GM18951 (cell line): ENCODE results near the gene TGM2.
A peak's percentile ranks its signal among the peaks of the same experiment; 100 is the strongest.
"Not testable (repeated sequence)": the region's sequence is repeated elsewhere in the genome, so short reads cannot be mapped to it uniquely, and the experiment has no call there.

ENCODE experiments used
- POLR2A ChIP-seq: IDR thresholded peaks from 4 replicates; pipeline ENCODE4 v1.6.1; 2011; ENCODE audit warnings: mild to moderate bottlenecking; ENCODE audit not compliant: insufficient read length, insufficient read depth; ENCODE audit errors: extremely low read depth
- in situ Hi-C: fragments of 300-500 bp; cut with MboI; formaldehyde crosslinking; loops from one replicate; pipeline ENCODE4 v1.12.0; 2022; ENCODE audit warnings: low sequenced_read_pairs, mixed read lengths, inconsistent platforms; ENCODE audit not compliant: unreplicated experiment

TGM2 gene

DNA sequence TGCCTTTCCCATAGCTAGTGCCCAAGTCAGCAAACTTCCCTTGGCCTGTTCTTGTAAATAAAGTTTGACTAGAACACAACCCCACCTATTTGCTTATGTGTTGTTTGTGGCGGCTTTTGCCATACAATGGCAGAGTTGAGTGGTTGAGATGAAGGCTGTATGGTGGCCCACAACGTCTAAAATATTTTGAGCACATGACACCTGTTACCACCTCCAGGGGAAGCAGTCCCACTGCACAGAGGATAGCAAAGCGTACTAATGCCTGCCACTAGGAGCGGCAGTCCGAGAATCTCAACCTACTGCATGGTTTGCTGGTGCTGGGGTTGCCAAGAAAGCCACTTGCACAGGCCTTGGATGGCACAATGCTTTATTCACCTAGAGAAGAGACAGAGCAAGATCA lies 58.6 kb downstream of the TGM2 start:
- in situ Hi-C loops = no loop called here
- TF ChIP-seq POLR2A = no peak

DNA sequence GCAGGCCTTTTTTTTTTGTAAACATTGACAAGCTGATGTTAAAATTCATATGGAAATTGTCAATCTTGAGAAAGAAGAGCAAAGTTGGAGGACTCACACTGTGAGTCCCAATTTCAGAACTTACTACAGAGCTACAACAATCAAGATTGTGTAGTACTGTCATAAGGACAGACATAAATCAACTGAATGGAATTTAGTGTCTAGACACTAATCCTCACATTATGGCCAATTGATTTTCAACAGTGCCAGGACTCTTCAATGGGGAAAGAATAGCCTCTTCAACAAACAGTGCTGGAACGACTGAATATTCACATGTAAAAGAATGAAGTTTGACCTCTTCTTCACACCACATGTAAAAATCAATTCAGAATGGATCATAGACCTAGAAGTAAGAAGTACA lies 60.8 kb downstream of the TGM2 start:
- TF ChIP-seq POLR2A = no peak
- in situ Hi-C loops = no loop called here

DNA sequence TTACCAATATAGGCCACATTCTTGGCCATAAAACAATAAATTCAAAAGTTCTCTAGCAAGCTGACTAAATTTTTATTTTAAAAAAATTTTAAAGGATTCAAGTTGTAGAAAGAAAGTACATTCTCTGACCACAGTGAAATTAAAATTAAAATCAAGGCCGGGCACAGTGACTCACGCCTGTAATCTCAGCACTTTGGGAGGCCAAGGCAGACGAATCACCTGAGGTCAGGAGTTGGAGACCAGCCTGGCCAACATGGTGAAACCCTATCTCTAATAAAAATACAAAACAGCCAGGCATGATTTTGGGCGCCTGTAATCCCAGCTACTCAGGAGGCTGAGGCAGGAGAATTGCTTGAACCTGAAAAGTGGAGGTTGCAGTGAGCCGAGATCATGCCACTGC lies 62.9 kb downstream of the TGM2 start:
- in situ Hi-C loops = not testable (repeated sequence)

DNA sequence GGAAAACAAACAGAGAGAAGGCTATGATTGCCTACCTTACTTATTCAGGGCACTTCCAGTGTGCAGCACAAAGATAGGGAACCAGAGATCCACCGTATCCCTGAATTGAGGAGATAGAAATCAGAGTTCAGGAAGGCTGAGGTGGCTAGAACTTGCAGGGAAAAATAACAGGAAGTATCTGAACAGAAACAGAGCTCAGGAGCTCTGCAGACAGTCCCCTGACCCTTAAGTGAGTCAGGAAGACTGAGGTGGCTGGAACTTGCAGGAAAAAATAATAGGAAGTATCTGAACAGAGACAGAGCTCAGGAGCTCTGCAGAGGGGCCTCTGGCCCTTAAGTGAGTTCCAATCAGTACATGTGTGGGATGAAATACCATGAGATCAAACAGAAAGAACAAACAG lies 66.1 kb downstream of the TGM2 start:
- in situ Hi-C loops = no loop called here
- TF ChIP-seq POLR2A = no peak

DNA sequence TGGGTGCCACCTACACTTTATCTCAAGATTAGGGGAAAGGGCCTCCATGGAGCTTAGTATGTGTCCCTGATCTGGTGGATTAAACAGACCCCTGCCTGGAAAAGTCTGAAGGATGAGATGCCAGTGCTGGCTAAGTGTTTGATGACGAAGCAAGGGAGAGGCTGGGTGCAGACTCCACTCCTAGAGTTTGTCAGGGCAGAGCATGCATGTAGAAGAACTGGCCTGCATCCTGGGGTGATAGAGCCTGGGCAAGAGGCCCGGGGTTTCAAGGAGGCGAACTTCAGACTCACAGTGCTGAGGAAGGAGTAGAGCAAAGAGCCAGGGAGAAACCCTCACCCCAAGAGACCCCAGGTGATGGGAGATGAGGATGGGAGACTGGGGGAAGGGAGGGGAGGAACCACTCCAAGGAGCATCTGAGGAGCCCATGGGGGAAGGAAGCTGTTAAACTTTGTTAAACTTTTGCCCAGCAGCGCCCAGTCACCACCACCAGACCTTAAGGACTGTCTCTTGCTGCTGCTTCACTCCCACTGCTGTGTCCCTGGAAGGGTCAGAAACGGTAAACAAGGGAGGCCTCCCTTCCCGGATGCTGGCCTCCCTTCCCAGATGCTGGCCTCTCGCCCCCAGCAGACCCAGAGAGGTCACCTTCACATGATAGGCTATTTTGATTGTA lies 69.9 kb downstream of the TGM2 start:
- TF ChIP-seq POLR2A = peak; percentile 10
- in situ Hi-C loops = no loop called here

DNA sequence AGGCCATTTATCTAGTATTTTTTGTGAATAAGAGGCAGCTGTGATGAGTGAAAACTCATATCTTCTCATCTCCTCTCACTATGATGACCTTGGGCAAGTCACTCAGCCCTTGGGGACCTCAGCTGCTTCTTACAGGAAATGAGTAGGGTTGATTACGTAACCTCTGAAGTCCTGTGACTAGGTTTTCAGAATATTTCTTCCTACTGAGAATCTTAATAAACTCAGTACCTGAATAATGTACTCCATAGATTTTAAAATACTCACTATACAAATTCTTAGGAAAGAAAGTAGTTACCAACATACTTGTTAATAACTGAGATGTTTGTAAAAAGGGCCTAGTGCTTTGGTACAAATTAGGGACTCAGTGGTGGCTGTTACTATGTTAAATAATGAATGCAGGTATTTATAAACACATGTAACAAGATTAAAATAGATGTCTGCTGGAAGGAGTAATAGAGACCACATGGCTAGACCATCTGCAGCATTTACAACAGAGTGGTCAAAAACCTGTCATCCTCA lies 70.6 kb downstream of the TGM2 start:
- in situ Hi-C loops = no loop called here
- TF ChIP-seq POLR2A = no peak

DNA sequence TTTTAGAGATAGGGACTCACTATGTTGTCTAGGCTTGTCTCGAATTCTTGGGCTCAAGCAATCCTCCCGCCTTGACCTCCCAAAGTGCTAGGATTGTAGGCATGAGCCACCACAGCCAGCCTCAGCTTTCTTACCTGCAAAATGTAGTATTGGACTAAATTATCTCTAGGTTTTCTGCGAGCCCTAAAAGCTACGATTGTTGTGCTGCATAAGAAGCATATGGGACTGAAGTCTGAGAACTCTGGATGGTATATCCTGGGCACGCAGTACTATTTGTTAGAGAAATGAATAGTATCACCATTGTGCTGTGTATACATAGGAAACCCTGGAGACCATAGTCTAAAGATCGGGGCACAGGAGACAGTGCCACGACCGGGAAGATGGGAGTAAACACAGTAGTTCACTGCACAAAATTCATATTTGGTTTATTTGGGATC lies 71.4 kb downstream of the TGM2 start:
- in situ Hi-C loops = no loop called here
- TF ChIP-seq POLR2A = no peak

DNA sequence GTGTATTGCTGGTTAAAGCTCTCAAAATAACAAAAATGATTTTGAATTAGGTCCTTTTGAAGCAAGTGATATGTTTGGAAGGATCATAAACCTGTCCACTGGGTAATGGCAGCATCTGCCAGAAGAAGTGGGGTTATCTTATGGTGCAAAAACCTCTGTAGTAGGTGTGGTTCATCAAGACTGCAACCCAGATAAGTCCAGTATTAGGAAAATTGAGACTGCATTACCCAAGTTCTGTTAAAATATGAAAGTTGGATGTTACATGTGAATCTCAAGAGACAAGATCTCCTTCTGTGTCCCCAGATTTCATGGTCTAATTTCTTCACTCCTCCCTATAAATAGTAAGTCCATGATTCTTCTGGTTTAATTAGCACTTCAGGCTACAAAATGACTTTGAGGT lies 72.2 kb downstream of the TGM2 start:
- TF ChIP-seq POLR2A = no peak
- in situ Hi-C loops = no loop called here

DNA sequence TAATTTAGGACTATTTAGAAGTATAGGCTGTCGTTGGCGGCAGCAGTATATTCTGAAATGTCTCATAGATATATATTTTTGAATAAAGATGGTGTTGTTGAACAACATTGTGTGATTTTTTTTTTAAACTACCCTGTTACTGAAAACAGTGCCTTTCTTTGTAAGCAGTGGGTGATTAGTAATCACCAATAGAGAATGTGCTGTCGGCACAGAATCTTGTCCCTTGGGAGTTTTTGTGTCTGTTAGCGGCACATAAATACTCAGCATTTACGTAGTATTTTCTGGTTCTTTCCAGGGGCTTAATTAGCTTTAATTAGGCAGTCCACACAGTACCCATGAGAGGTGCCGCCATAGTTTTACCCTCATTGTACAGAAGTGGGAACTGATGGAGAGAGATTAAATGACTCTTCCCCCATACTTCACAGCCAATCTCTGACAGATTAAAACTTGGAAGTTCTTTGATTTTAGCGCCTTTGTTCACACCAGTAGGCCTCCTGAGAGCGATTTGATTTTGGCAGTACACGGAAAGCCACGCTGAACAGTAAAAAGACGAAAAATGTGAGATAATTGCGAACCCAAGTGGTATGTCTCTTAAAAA lies 72.7 kb downstream of the TGM2 start:
- in situ Hi-C loops = no loop called here
- TF ChIP-seq POLR2A = no peak

DNA sequence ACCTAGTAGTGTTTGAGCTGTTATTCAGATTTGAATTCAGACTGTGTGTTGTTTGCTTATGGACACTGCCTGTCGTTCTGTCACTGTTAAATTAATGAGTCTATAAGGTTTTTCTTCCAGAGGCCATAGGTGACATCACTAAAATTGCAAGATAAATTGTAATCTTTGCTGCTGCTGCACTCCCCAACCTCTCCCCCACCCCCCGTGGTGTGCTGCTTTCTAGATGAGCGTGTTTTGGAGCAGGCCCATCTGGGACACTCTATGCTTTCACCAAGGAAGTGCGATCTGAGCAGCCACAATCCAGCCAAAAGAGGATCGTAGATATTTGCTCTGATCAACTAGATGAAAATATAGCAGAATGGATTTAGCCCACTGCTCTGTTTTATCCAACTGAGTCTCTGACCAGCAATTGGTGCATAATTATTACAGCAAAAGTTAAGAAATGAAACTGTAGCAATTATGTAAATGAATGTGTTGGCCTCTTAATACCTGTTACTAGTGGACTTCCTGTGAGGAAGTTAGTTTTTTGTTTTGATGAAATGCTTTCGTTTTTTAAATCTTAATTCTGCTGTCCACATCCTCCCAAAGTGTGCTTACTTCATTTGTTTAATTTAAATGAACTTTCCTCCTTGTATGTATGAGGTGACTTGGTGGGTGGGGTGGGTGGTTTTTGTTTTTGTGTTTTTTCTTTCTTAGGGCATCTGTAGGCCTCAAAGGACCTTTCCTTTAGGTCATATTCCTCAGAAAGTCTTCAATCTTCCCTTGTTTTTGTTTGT lies 73.4 kb downstream of the TGM2 start:
- no peak for TF ChIP-seq POLR2A
- in situ Hi-C loops = no loop called here

DNA sequence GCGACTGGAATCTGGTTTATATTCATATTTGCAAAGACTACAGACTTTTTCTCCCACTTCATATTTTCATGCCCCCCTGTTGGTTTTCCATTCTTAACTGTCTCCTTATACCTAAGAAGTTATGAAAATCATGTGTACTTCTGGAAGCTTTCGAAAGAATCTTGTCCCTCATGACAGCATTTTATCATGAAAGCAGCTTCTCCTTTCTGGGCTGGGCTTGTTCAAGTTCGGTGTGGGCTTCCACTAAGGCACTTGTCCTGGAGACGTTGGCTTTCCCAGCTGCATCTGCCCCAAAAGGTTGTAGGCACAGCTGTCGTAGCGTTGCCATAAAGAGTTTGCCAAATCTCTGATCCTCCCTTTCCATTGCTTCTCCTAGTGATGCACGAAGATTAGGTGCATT lies 75.0 kb downstream of the TGM2 start:
- no peak for TF ChIP-seq POLR2A
- in situ Hi-C loops = no loop called here

DNA sequence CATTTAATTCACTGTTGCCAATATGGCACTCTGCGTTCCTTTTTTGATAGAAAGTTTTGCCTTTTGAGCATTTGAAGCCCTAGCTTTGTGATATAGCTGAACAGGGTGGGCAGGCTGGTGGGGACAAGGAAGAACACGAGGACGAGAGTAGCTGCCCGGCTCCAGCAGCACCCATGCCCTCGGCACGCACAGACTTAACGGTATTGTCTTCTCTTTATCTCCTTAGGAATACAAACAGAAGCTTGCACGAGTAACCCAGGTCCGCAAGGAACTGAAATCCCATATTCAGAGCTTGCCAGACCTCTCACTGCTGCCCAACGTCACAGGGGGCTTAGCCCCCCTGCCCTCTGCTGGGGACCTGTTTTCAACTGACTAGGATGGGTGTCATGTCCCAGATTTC lies 75.6 kb downstream of the TGM2 start:
- TF ChIP-seq POLR2A = no peak
- in situ Hi-C loops = no loop called here

DNA sequence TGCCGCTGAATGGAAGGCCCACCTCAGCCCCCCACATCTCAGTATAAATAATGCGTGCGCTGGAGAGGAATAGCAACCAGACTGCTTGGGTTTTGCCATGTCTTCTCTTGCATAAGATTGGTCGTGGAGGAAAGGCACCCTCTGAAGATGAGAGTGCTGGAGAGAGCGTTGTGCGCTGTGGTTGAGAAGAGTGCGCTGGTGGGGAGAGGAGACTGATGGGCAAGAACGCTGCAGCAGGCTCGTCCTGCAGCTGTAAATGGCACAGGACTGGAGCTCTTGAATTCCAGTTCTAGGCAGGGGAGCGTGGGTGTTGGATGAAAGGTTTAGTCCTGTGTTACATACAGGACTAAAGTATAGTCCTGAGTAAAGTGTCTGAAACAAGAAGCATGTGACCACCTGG lies 80.0 kb downstream of the TGM2 start:
- TF ChIP-seq POLR2A = no peak
- in situ Hi-C loops = no loop called here
